22Rv1 (cell line): ENCODE results near the gene MAGIX.

Experiments used
- ZFX ChIP-seq: fragments of 450-650 bp; IDR thresholded peaks from 2 replicates; pipeline ENCODE4 v1.6.1; 2017; ENCODE audit warnings: antibody characterized with exemption, borderline replicate concordance
- TF ChIP-seq, protein P1 (sequence below): fragments of 450-650 bp; IDR thresholded peaks from 2 replicates; pipeline ENCODE4 v1.5.1; 2017; ENCODE audit warnings: mild to moderate bottlenecking

DNA sequence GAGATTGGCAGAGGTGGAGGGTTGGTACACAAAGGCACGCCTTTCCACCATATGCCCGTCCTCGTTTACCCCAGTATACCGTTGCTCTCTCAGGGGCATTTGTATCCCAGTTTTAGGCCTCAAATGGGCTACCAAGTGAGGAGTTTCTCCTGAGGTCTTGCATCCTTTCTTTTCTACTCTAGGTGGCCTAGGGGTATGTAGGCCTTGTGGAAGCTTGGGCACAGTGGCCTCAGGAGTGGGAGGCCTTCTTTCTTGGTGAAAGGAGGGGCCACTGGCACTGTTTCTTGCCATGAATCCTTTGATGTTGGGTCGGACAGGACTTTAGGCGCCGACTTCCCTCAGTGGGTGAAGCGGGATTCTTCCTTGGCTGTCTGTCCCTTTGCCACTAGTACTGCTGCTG is 15.3 kb upstream of the MAGIX start:
- TF ChIP-seq, protein P1, sequence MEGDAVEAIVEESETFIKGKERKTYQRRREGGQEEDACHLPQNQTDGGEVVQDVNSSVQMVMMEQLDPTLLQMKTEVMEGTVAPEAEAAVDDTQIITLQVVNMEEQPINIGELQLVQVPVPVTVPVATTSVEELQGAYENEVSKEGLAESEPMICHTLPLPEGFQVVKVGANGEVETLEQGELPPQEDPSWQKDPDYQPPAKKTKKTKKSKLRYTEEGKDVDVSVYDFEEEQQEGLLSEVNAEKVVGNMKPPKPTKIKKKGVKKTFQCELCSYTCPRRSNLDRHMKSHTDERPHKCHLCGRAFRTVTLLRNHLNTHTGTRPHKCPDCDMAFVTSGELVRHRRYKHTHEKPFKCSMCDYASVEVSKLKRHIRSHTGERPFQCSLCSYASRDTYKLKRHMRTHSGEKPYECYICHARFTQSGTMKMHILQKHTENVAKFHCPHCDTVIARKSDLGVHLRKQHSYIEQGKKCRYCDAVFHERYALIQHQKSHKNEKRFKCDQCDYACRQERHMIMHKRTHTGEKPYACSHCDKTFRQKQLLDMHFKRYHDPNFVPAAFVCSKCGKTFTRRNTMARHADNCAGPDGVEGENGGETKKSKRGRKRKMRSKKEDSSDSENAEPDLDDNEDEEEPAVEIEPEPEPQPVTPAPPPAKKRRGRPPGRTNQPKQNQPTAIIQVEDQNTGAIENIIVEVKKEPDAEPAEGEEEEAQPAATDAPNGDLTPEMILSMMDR = no peak
- no peak for TF ChIP-seq ZFX
